Islet precursor cell (in vitro differentiated cells): ENCODE results near the gene ATP13A4.

Source experiments
- DNase-seq: peaks from one replicate; pipeline ENCODE4 v3.0.0-alpha.2; 2018

Gene ATP13A4

DNA sequence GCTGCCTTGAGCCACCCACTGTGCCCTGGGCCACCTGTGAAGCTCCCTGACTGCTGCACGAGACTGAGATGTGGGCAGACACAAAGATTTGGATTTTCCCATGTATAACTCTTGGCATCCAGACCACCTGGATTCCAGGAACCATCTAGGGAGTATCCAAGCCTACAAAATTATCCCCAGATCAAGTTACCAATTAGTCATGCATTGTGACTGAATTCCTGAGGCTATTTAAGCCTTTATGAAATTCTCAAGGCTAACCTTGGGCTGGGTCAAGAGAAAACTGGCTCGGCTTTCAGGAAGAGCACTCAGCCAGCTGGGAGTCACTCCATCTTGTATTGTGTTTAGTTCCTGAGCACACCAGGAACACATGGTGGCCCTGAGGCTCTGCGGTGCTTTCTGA, 162.8 kb downstream of the ATP13A4 start:
- no peak for DNase-seq

GRCh38 chr3:193389335-193389734, 165.4 kb downstream of the ATP13A4 start:
- no peak for DNase-seq

DNA sequence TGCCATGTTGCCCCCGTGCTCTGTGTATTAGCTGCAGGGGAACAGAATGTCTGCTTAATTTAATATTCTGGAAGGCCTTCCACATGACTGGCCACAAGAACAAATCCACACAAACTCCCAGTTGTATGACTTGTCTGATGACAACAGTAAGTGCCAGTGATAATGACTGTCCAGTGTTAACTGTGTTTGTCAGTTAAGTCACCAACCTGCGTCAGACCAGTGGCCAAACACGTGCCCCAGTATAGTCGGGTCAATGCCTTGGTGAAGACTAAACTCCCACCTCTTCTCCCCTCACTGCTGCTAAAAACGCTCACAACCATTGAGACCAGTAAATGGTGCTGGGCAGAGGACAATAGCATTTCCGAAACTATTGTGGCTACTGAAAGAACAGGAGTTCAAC, 166.3 kb downstream of the ATP13A4 start:
- DNase-seq, result no peak

DNA sequence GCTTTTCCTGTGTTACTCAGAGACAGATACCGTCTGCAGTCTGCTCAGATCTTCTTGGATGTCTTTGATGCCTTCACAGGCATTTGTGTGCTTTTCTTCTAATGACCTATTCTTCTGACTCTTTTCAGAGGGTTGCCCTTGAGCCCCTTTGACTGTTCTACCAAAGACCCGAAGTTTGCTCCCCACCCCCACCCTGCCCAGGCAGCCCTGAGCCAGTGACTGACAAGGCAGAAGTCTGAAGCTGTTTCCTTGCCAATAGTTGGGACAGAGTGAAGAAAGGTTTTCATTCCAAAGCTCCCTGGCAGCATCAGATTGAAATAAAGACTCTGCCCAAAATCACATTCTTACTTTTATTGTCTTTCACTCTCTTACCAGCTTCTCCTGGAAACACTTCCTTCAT, 167.1 kb downstream of the ATP13A4 start:
- no peak for DNase-seq

- DNase-seq, result no peak
These were observed 176.0 kb downstream of the ATP13A4 start, which contains the start of gene ATP13A5 for GRCh38 chr3:193378706-193379105. ATP13A5 (minus strand) TSS chr3:193378753; CDS start chr3:193378725, 28 bp downstream.

DNA sequence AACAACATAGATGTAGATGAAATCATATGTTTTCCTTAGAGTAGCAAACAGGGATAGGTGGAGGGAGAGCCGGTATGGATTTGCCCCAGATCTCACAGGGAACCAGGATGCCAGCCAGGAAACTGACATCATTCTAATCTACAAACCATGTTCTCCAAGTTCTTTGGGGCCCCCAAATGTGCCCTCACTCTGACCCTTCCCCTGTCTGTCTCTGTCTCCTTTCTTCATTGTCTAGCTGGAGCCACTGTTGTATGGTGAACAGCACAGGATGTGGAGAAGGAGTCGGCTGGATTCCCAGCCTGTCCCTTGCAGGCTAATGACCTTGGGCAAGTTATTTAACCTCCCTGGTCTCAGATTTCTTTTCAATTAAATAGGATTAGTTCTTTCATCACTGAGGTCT, 177.1 kb downstream of the ATP13A4 start:
- no peak for DNase-seq

GRCh38 chr3:193375614-193376013, 179.1 kb downstream of the ATP13A4 start:
- DNase-seq, result no peak

DNA sequence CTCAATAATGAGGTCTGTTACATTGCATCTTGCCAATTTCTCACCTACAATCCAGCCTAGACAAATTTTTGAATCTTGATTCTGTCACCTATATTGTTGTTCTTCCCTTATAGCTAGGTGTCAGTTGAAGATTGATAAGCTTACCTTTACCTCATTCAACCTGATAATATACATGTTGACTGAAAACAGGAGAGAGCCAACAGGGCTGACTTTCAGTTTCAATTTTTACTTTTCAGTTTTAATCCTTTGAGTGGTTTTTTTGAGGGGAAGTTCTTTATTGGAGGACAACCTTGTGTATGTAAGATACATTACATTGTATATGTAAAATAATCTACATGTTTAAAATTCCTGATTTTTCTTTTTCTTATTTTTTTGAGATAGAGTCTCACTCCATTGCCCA, 181.9 kb downstream of the ATP13A4 start:
- DNase-seq, result no peak

DNA sequence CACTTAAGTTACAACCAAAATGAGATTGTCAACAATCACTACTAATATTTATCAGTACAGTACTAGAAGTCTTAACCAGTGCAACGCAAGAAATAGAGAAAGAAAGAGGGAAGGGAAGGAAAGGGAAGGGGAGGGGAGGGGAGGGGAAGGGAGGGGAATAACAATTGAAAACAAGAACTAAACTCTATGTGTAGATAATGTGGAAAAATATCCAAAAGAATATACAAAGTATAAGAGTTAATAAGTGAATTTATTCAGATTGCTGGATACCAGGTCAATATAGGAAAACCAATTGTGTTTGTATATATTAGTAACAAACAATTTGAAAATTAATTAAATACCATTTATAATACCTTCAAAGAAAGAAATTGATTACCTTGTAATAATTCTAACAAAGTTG, 186.8 kb downstream of the ATP13A4 start:
- no peak for DNase-seq

- no peak for DNase-seq
These were observed 197.4 kb downstream of the ATP13A4 start for GRCh38 chr3:193357291-193357690.

- no peak for DNase-seq
These were observed 200.3 kb downstream of the ATP13A4 start for GRCh38 chr3:193354423-193354822.
